Measurements from ENCODE around the gene HDAC4.

DNA sequence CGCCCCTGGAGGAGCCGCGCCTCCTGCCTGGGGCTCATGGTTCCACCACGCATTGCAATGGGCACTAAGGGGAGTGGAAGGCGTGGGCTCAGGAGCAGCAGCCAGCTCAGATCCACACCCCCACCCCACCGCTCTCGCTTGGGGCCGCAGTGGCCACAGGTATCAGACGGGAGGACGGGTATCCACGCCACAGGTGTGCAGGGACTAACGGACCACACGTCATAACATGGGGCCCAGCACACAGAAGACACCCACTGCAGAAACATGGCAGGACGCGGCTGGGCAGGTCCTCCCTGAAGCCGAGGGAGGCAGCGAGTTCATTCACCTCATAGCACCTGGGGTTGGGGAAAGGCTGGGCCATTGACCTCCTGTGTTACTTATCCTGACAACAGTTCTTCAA is 13.0 kb downstream of the HDAC4 start:
- no peak for TF ChIP-seq ATF2 (CRISPR knock-in tag; IDR thresholded peaks at IDR 0.05)
- no peak for TF ChIP-seq SMC3 (conservative IDR thresholded peaks at IDR 0.05; ENCODE audit: insufficient read depth, low read depth, low read length)
- no peak for TF ChIP-seq CBFA2T2 (conservative IDR thresholded peaks at IDR 0.05)
- no peak for TF ChIP-seq NFE2L1 (tag; IDR thresholded peaks at IDR 0.05; ENCODE audit: borderline replicate concordance, low read depth)
- TF ChIP-seq, protein P1, sequence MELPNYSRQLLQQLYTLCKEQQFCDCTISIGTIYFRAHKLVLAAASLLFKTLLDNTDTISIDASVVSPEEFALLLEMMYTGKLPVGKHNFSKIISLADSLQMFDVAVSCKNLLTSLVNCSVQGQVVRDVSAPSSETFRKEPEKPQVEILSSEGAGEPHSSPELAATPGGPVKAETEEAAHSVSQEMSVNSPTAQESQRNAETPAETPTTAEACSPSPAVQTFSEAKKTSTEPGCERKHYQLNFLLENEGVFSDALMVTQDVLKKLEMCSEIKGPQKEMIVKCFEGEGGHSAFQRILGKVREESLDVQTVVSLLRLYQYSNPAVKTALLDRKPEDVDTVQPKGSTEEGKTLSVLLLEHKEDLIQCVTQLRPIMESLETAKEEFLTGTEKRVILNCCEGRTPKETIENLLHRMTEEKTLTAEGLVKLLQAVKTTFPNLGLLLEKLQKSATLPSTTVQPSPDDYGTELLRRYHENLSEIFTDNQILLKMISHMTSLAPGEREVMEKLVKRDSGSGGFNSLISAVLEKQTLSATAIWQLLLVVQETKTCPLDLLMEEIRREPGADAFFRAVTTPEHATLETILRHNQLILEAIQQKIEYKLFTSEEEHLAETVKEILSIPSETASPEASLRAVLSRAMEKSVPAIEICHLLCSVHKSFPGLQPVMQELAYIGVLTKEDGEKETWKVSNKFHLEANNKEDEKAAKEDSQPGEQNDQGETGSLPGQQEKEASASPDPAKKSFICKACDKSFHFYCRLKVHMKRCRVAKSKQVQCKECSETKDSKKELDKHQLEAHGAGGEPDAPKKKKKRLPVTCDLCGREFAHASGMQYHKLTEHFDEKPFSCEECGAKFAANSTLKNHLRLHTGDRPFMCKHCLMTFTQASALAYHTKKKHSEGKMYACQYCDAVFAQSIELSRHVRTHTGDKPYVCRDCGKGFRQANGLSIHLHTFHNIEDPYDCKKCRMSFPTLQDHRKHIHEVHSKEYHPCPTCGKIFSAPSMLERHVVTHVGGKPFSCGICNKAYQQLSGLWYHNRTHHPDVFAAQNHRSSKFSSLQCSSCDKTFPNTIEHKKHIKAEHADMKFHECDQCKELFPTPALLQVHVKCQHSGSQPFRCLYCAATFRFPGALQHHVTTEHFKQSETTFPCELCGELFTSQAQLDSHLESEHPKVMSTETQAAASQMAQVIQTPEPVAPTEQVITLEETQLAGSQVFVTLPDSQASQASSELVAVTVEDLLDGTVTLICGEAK (IDR thresholded peaks at IDR 0.05): no peak
- TF ChIP-seq, protein P1 (CRISPR knock-in tag; IDR thresholded peaks at IDR 0.05): no peak
- no peak for TF ChIP-seq CTCF (IDR thresholded peaks at IDR 0.05 in 2 of 3, conservative IDR thresholded peaks at IDR 0.05 in 1 of 3; ENCODE audit: insufficient read depth in 2 of 3, low read depth in 1 of 3, low read length in 3 of 3)
- no peak for TF ChIP-seq ZNF57 (CRISPR knock-in tag; IDR thresholded peaks at IDR 0.05)
- no peak for TF ChIP-seq CHD2 (IDR thresholded peaks at IDR 0.05; ENCODE audit: low read depth, low read length)
- TF ChIP-seq LEF1 (IDR thresholded peaks at IDR 0.05): no peak
- no peak for TF ChIP-seq ZNF318 (IDR thresholded peaks at IDR 0.05; ENCODE audit: borderline replicate concordance in 1 of 2, low read depth in 1 of 2)
